Sigmoid colon (tissue), 7 donors: ENCODE measurements around the gene NBEAL2. TPM values are rescaled to one million over a fixed set of nuclear protein-coding genes. Genes with fewer than 3 reads are reported as not detected.
A peak's percentile ranks its signal among the peaks of the same experiment; 100 is the strongest.

ENCODE experiments used
- DNase-seq: peaks from one replicate; pipeline ENCODE4 v3.0.0-alpha.2; 2019
- H3K27ac ChIP-seq, 4 donors: fragments of 200-600 bp; sonication (generic); one replicate each; pipeline ENCODE4 v1.5.1; 2016 to 2019; ENCODE audit warnings: mild to moderate bottlenecking in 1 of 4
- H3K27me3 ChIP-seq, 3 donors: fragments of 200-600 bp; sonication (generic); one replicate each; pipeline ENCODE4 v1.5.1; 2019; ENCODE audit warnings: mild to moderate bottlenecking in 1 of 3
- H3K36me3 ChIP-seq, 4 donors: fragments of 200-600 bp; sonication (generic); one replicate each; pipeline ENCODE4 v1.5.1; 2016 to 2019
- H3K4me1 ChIP-seq, 4 donors: fragments of 200-600 bp; sonication (generic); one replicate each; pipeline ENCODE4 v1.5.1; 2017 to 2019
- H3K4me3 ChIP-seq, 4 donors: fragments of 200-600 bp; sonication (generic); one replicate each; pipeline ENCODE4 v1.5.1; 2017 to 2019; ENCODE audit warnings: mild to moderate bottlenecking in 2 of 4, moderate library complexity in 1 of 4
- H3K9me3 ChIP-seq, 4 donors: fragments of 200-600 bp in 3 of 4; sonication (generic) in 3 of 4; one replicate each; pipeline versions ENCODE4 v1.5.1 to v1.6.1; 2013 to 2019
- CTCF ChIP-seq, 4 experiments: fragments of 450-650 bp in 3 of 4; fragments of 200-600 bp in 1 of 4; IDR thresholded peaks; one replicate each; pipeline ENCODE4 v1.5.1; 2016 to 2019; ENCODE audit warnings: antibody characterized with exemption in 4 of 4, mild to moderate bottlenecking in 3 of 4, moderate library complexity in 2 of 4
- EP300 ChIP-seq, 4 donors: sonication (generic); formaldehyde crosslinking; IDR thresholded peaks; one replicate each; pipeline ENCODE4 v1.6.1; 2017; ENCODE audit warnings: antibody characterized with exemption in 4 of 4
- POLR2A ChIP-seq, 2 donors: fragments of 450-650 bp; IDR thresholded peaks; one replicate each; pipeline ENCODE4 v1.6.1; 2016; ENCODE audit warnings: antibody characterized with exemption in 2 of 2, mild to moderate bottlenecking in 2 of 2, moderate library complexity in 2 of 2
- POLR2AphosphoS5 ChIP-seq, 4 donors: sonication (generic); formaldehyde crosslinking; IDR thresholded peaks; one replicate each; pipeline ENCODE4 v1.6.1; 2017; ENCODE audit warnings: antibody characterized with exemption in 4 of 4
- WGBS, 2 donors: extraction: QIAGEN DNeasy Blood & Tissue Kit; methylation state at CpG; one replicate each; pipeline ENCODE4 v1.1.7; 2013; 5-methylcytosine and 5-hydroxymethylcytosine counted together
- intact Hi-C: fragments of 100-400 bp; cut with DNase I; formaldehyde crosslinking; loops from one replicate; pipeline ENCODE4 v1.15.1; 2023
- polyA plus RNA-seq, 3 donors: library from polyadenylated mRNA; stranded (reverse); fragments of 200-250 nt; gene quantifications; one replicate each; pipeline ENCODE4 v1.2.3, GENCODE V29; 2013
- total RNA-seq, 4 donors: library from RNA; depleted of rRNA; stranded (reverse); fragments of >200 nt; gene quantifications; one replicate each; pipeline ENCODE4 v1.1.0, GENCODE V29; 2016
- donor health status: healthy with polysubstance abuse.
- donor health status: Bipolar disorder and iron deficiency.
- donor health status: healthy.

The NBEAL2 gene
- total and polyA plus RNA-seq, 7 donors, result 7.8 to 88.0 (median 12.5) TPM

DNA sequence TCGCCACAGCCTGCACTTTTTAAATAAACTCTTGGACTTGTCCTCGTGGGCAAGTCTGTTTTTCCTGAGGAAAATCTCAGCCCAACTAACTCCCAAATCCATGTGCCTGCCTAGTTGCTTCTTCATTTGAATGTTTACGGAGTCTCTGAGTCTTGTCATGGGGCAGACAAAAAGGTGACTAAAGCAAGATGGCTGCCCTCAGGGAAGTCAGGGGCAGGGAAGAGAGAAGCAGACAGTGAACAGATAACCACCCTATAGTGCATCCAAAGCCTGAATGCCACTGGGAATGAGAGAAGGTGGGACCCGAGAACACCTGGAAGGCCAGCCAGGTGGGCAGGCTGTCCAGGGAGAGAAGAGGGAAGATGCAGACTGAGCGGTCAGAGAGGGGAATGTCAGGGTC, 24.3 kb upstream of the NBEAL2 start:
- Histone ChIP-seq H3K27me3 (no peaks in the 10 kb centered on the region), H3K4me3 (no peak overlapping the region), H3K36me3 (no peaks in the 10 kb centered on the region), H3K4me1 (peaks cover 0 to 90% (median 72%) of the 10 kb centered on the region in 4 donors), H3K9me3 (no peaks in the 10 kb centered on the region), H3K27ac (peak overlapping the region in 1 of 4 donors; percentile 86)
- DNase-seq, result no peak
- TF ChIP-seq EP300 (IDR thresholded peaks at IDR 0.05) (no peak), POLR2AphosphoS5 (IDR thresholded peaks at IDR 0.05) (no peak), CTCF (IDR thresholded peaks at IDR 0.05) (no peak), POLR2A (IDR thresholded peaks at IDR 0.05) (no peak)
- intact Hi-C loops, result no loop called here
- WGBS, 2 donors, result 84 to 90% methylated on average over 5 of the region's 5 CpGs

GRCh38 chr3:46955801-46956259, 23.6 kb upstream of the NBEAL2 start:
- WGBS, 2 donors, result 62 to 79% methylated on average over 3 of the region's 3 CpGs
- no peak for TF ChIP-seq CTCF (IDR thresholded peaks at IDR 0.05)
- no peak for TF ChIP-seq POLR2AphosphoS5 (IDR thresholded peaks at IDR 0.05)
- no peak for TF ChIP-seq POLR2A (IDR thresholded peaks at IDR 0.05)
- TF ChIP-seq EP300 (IDR thresholded peaks at IDR 0.05), result no peak
- H3K36me3 ChIP-seq, result no peaks in the 10 kb centered on the region
- intact Hi-C loops, result no loop called here
- H3K9me3 ChIP-seq, result no peaks in the 10 kb centered on the region
- H3K4me3 ChIP-seq, result no peak overlapping the region
- H3K27me3 ChIP-seq, result no peaks in the 10 kb centered on the region
- peak overlapping the region in 2 of 4 donors; percentile 33 to 86 for H3K27ac ChIP-seq
- peaks cover 0 to 90% (median 76%) of the 10 kb centered on the region in 4 donors for H3K4me1 ChIP-seq
- no peak for DNase-seq

DNA sequence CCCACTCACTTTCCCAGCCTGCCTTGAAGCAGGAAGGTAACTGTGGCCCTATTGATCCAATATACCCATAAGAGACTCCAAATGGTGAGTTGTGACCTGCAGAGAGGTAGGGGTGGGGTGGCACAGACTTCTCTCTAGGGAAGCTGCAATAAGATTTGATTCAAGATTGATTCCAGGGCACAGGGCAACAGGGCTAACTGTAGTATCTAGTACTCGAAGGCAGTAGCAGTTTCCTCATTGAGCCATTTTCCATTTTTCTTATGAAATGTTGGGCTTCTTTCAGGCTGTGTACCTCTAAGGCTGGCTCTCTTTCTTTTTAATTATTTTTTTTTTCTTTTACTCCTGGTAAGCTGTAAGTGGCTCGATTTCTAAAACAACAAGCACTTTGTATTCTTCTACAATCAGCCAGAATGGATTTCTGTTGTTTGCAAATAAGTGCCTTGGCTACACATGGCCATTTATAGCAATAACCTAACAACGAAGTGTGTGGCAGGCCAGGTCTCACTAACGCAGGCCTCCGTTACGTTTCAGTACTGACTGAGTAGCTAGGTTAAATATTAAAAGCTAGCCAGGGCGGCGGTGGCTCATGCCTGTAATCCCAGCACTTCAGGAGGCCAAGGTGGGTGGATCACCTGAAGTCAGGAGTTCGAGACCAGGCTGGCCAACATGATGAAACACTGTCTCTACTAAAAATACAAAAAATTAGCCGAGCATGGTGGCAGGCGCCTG, 22.2 kb upstream of the NBEAL2 start:
- H3K9me3 ChIP-seq, result no peaks in the 10 kb centered on the region
- intact Hi-C loops, result no loop called here
- no peak for TF ChIP-seq CTCF (IDR thresholded peaks at IDR 0.05)
- TF ChIP-seq POLR2AphosphoS5 (IDR thresholded peaks at IDR 0.05), result no peak
- TF ChIP-seq POLR2A (IDR thresholded peaks at IDR 0.05), result no peak
- TF ChIP-seq EP300 (IDR thresholded peaks at IDR 0.05), result no peak
- H3K27me3 ChIP-seq, result no peaks in the 10 kb centered on the region
- no peak overlapping the region for H3K4me3 ChIP-seq
- 30 to 68% methylated on average over 11 of the region's 11 CpGs for WGBS, 2 donors
- no peaks in the 10 kb centered on the region for H3K36me3 ChIP-seq
- peak overlapping the region; percentile 10 to 86 (median 26) for H3K27ac ChIP-seq
- DNase-seq, result no peak
- H3K4me1 ChIP-seq, result peaks cover 0 to 95% (median 84%) of the 10 kb centered on the region in 4 donors

DNA sequence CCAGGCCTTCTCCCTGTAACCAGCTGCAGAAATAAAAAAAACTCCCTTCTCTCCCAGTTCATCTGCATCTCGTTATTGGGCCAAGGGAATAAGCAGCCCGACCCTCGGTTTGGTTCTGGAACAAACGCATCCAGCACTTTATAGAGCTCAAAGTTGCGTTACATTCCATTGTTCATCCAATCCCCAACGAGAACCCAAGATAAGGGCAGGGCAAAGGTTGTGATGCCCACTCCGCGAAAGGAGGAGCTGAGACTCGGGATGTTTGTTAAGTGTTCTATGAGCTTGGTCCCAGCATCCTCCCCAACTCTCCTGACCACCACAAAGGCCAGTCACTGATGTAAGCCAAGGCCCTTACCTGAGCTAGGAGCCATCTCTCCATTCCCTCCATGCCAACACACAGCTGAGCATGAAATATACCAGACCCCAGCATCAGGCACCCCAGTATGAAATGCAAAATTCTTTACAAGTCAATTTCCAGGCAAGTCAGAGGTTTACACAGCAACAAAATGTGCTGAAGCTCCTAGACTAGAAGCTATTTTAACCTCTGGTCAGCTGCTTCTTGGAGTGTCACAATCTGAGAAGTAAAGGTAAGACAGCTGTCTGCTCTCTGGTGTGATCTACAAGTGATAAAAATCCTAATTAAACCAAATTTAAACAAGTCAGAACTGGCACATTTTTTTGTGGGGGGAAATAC, 20.9 kb upstream of the NBEAL2 start:
- 22 to 69% methylated on average over 9 of the region's 9 CpGs for WGBS, 2 donors
- no peaks in the 10 kb centered on the region for H3K27me3 ChIP-seq
- no peak for DNase-seq
- H3K36me3 ChIP-seq, result no peaks in the 10 kb centered on the region
- peak overlapping the region; percentile 62 to 86 (median 74) for H3K27ac ChIP-seq
- no peaks in the 10 kb centered on the region for H3K9me3 ChIP-seq
- peaks cover 0 to 81% (median 73%) of the 10 kb centered on the region in 4 donors for H3K4me1 ChIP-seq
- H3K4me3 ChIP-seq, result no peak overlapping the region
- TF ChIP-seq CTCF (IDR thresholded peaks at IDR 0.05) (no peak), POLR2AphosphoS5 (IDR thresholded peaks at IDR 0.05) (no peak), POLR2A (IDR thresholded peaks at IDR 0.05) (no peak), EP300 (IDR thresholded peaks at IDR 0.05) (no peak)
- intact Hi-C loops, result no loop called here
